Stomach smooth muscle (tissue), 2 donors: ENCODE measurements around the gene SACM1L.

ENCODE experiments used
- H3K27ac ChIP-seq: one replicate; pipeline ENCODE4 v1.7.0; 2013; ENCODE audit warnings: mild to moderate bottlenecking, low read length, inconsistent platforms
- H3K27me3 ChIP-seq, 2 donors: one replicate each; pipeline ENCODE4 v1.7.0; 2013; ENCODE audit warnings: low read length in 2 of 2; ENCODE audit not compliant: insufficient read depth in 2 of 2, control insufficient read depth in 1 of 2
- H3K36me3 ChIP-seq, 2 donors: one replicate each; pipeline ENCODE4 v1.7.0; 2013; ENCODE audit warnings: low read length in 2 of 2; ENCODE audit not compliant: control insufficient read depth in 2 of 2, insufficient read depth in 2 of 2
- H3K4me1 ChIP-seq: one replicate; pipeline ENCODE4 v1.7.0; 2013; ENCODE audit warnings: low read length; ENCODE audit not compliant: control insufficient read depth, insufficient read depth
- H3K4me3 ChIP-seq, 2 donors: one replicate each; pipeline ENCODE4 v1.7.0; 2013; ENCODE audit warnings: low read length in 2 of 2
- H3K9ac ChIP-seq, 2 donors: one replicate each; pipeline ENCODE4 v1.7.0; 2013; ENCODE audit warnings: low read length in 2 of 2, mild to moderate bottlenecking in 1 of 2
- H3K9me3 ChIP-seq, 2 donors: one replicate each; pipeline ENCODE4 v1.7.0; 2013; ENCODE audit warnings: low read length in 2 of 2; ENCODE audit not compliant: control insufficient read depth in 2 of 2
- donor health status: healthy.
- donor health status: Pancreatic carcinoma.

SACM1L gene

DNA sequence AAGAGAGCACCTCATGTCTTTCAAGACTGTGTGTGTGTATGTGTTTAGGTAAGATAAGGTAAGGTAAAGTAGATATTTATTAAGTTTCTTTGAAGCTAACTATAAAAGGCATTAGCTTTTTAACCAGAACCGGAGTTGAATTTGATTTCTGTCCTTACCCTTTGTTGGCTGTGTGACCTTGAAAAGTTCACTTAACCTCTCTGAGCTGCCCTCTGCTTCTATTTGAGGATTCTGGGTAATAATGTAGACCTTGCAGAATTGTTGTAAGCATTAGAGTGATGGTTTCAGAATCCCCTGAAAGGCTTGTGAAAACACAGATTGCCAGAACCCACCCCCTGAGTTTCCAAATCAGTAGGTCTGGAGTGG is 21.6 kb upstream of the SACM1L start:
- no peaks in the 10 kb centered on the region for H3K27me3 ChIP-seq
- peaks cover 42% of the 10 kb centered on the region for H3K4me1 ChIP-seq
- H3K4me3 ChIP-seq, result no peak overlapping the region
- no peaks in the 10 kb centered on the region for H3K9me3 ChIP-seq
- H3K36me3 ChIP-seq, result peaks cover 14 to 24% of the 10 kb centered on the region in 2 donors
- H3K9ac ChIP-seq, result no peak overlapping the region
- H3K27ac ChIP-seq, result no peak overlapping the region

DNA sequence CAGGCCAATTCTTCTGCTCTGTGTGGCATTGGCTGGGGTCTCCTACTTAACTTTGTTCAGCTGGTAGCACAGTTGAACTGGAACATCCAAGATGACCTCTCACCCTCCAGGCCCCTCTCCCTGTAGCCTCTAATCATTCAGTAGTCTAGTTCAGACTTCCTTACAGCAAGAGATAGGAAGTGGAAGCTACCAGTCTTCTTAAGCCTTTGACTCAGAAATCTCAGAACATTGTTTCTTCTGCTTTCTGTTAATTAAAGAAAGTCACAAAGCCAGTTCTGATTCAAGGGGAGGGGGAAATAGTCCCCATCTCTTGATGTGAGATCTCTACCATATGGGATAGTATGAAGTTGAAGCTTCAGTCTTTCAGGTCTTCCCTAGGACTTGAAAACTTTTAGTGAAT is 18.8 kb upstream of the SACM1L start:
- no peaks in the 10 kb centered on the region for H3K27me3 ChIP-seq
- H3K27ac ChIP-seq, result no peak overlapping the region
- no peaks in the 10 kb centered on the region for H3K9me3 ChIP-seq
- peaks cover 31% of the 10 kb centered on the region for H3K4me1 ChIP-seq
- no peak overlapping the region for H3K4me3 ChIP-seq
- H3K36me3 ChIP-seq, result peaks cover 26 to 47% of the 10 kb centered on the region in 2 donors
- no peak overlapping the region for H3K9ac ChIP-seq

- Histone ChIP-seq H3K27me3 (no peaks in the 10 kb centered on the region), H3K4me1 (peaks cover 25% of the 10 kb centered on the region), H3K27ac (no peak overlapping the region), H3K9ac (no peak overlapping the region), H3K36me3 (peaks cover 26 to 49% of the 10 kb centered on the region in 2 donors), H3K4me3 (no peak overlapping the region), H3K9me3 (no peaks in the 10 kb centered on the region)
Observed at GRCh38 chr3:45670991-45671390, 18.2 kb upstream of the SACM1L start.

GRCh38 chr3:45673273-45673672 is 15.9 kb upstream of the SACM1L start:
- peaks cover 11% of the 10 kb centered on the region for H3K4me1 ChIP-seq

DNA sequence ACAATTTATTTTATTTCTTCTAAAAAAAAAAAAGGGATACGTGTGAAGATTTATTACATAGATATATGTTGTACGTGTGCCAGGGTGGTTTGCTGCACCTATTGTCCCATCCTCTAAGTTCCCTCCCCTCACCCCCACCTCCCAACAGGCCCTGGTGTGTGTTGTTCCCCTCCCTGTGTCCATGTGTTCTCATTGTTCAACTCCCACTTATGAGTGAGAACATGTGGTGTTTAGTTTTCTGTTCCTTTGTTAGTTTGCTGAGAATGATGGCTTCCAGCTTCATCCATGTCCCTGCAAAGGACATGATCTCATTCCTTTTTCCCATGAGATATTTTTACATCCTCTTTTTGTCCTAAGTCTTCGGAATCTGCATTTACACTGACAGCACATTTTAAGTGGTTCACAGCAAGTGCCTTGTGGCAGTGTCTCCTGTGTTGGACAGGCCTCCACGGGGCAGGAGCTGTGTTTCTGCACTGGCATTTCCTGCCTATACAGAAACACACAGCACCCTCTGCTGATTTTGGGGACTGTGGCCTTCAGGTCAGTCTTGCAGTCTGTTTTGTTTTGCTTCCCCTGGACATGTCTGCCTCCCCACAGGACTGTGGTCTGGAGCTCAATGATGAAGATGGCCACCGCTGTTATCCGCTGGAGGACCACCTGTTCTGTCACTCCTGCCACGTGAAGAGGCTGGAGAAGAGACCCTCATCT is 12.7 kb upstream of the SACM1L start:
- Histone ChIP-seq H3K4me1 (peaks cover 7% of the 10 kb centered on the region), H3K36me3 (peaks cover 31 to 58% of the 10 kb centered on the region in 2 donors), H3K9me3 (no peaks in the 10 kb centered on the region), H3K27ac (no peak overlapping the region), H3K27me3 (no peaks in the 10 kb centered on the region), H3K9ac (no peak overlapping the region), H3K4me3 (no peak overlapping the region)

More at GRCh38 chr3:45673273-45673672, 15.9 kb upstream of the SACM1L start:
- H3K4me3 ChIP-seq, result no peak overlapping the region
- H3K36me3 ChIP-seq, result peaks cover 32 to 55% of the 10 kb centered on the region in 2 donors
- no peaks in the 10 kb centered on the region for H3K9me3 ChIP-seq
- H3K27ac ChIP-seq, result no peak overlapping the region
- H3K9ac ChIP-seq, result no peak overlapping the region
- no peaks in the 10 kb centered on the region for H3K27me3 ChIP-seq

GRCh38 chr3:45677033-45677446 is 12.2 kb upstream of the SACM1L start:
- Histone ChIP-seq H3K4me3 (no peak overlapping the region), H3K4me1 (peaks cover 5% of the 10 kb centered on the region), H3K36me3 (peaks cover 28 to 54% of the 10 kb centered on the region in 2 donors), H3K27ac (no peak overlapping the region), H3K9me3 (no peaks in the 10 kb centered on the region), H3K27me3 (no peaks in the 10 kb centered on the region), H3K9ac (no peak overlapping the region)

GRCh38 chr3:45677841-45678240 is 11.4 kb upstream of the SACM1L start:
- Histone ChIP-seq H3K4me1 (peaks cover 5% of the 10 kb centered on the region), H3K9me3 (peaks cover 0 to 5% of the 10 kb centered on the region in 2 donors), H3K27ac (no peak overlapping the region), H3K4me3 (no peak overlapping the region), H3K36me3 (peaks cover 22 to 51% of the 10 kb centered on the region in 2 donors), H3K9ac (no peak overlapping the region), H3K27me3 (no peaks in the 10 kb centered on the region)

GRCh38 chr3:45679805-45680204 is 9.4 kb upstream of the SACM1L start:
- Histone ChIP-seq H3K36me3 (peaks cover 14 to 33% of the 10 kb centered on the region in 2 donors), H3K9ac (no peak overlapping the region), H3K27me3 (no peaks in the 10 kb centered on the region), H3K27ac (no peak overlapping the region), H3K4me1 (peaks cover 5% of the 10 kb centered on the region), H3K4me3 (no peak overlapping the region), H3K9me3 (peaks cover 0 to 7% of the 10 kb centered on the region in 2 donors)

DNA sequence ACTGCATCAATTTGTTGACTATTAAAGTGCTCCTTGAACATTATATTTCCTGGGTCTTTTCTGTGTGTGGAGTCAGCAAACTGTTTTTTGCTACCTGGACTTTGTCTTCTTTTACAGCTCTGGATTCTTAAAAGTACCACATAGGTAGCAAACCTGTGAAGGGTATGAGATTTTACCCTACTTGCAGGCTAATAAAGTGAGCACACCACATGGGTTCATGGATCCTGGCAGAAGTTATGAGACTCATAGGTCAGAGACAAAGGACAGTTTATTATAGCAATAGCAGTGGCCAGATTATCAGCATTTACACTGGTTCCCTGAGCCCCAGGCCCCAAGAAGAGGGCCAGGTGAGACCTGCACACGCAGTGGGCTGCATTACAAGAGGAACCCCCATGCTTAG is 8.0 kb upstream of the SACM1L start:
- peaks cover 0 to 7% of the 10 kb centered on the region in 2 donors for H3K9me3 ChIP-seq
- no peak overlapping the region for H3K4me3 ChIP-seq
- H3K9ac ChIP-seq, result no peak overlapping the region
- no peak overlapping the region for H3K27ac ChIP-seq
- no peaks in the 10 kb centered on the region for H3K27me3 ChIP-seq
- peaks cover 12 to 30% of the 10 kb centered on the region in 2 donors for H3K36me3 ChIP-seq
- peaks cover 5% of the 10 kb centered on the region for H3K4me1 ChIP-seq

DNA sequence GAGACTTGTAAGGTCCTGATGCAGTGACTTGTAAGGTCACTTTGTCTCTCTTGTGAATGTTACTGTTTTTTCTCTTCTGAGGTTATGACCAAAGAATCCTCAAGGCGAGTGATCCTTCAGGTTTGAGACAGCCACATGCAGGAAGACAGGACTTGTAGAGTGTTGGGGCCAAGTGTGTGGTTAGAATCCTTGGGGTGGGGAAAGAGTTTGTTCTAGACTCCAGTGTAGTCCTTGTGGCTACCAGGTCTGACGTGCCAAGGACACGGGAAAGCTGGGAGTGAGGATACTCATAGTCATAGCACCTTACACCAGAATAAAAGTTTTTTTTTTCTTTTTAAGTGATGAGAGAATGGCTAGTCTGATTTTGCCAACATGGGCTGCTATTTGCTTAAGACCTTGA is 7.3 kb upstream of the SACM1L start:
- Histone ChIP-seq H3K4me1 (peaks cover 2% of the 10 kb centered on the region), H3K27ac (no peak overlapping the region)

DNA sequence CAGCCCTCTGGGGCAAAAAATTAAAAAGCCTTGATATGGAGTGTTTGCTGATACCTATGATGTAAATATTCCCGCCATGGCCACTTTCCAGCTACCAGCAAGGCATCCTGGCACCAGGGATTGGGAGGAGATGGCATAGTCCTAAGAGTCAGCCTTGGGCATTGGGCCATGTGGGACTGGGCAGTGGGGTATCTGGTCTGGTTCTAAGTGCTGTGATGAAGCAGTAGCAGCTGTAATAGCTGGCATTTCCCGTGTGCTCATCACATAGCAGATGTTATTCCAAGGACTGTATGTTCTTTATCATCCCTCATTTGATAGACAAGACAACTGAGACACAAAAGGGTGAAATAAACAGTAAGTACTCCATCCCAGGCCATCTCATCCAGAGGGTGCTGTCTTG is 6.9 kb upstream of the SACM1L start:
- H3K9me3 ChIP-seq, result peaks cover 0 to 7% of the 10 kb centered on the region in 2 donors
- no peaks in the 10 kb centered on the region for H3K4me1 ChIP-seq
- H3K36me3 ChIP-seq, result peaks cover 9 to 24% of the 10 kb centered on the region in 2 donors
- no peak overlapping the region for H3K9ac ChIP-seq
- no peak overlapping the region for H3K4me3 ChIP-seq
- H3K27me3 ChIP-seq, result no peaks in the 10 kb centered on the region
- H3K27ac ChIP-seq, result no peak overlapping the region

More for the DNA sequence above, 7.3 kb upstream of the SACM1L start:
- Histone ChIP-seq H3K36me3 (peaks cover 9 to 25% of the 10 kb centered on the region in 2 donors), H3K9me3 (peaks cover 0 to 7% of the 10 kb centered on the region in 2 donors), H3K4me3 (no peak overlapping the region), H3K9ac (no peak overlapping the region), H3K27me3 (no peaks in the 10 kb centered on the region)
